HuH-7.5 (cell line): ENCODE results near the gene ATP4A.
"Not testable (repeated sequence)": the region's sequence is repeated elsewhere in the genome, so short reads cannot be mapped to it uniquely, and the experiment has no call there.

ENCODE experiments used
- DNase-seq: peaks from one replicate; pipeline ENCODE4 v3.0.0; 2011; ENCODE audit warnings: low spot score

The ATP4A gene

GRCh38 chr19:35563207-35563829 is at the start of gene ATP4A:
Gene ATP4A, minus strand, starts transcription at chr19:35563658. Its CDS starts 29 bp downstream, at chr19:35563629.
- no peak for DNase-seq

DNA sequence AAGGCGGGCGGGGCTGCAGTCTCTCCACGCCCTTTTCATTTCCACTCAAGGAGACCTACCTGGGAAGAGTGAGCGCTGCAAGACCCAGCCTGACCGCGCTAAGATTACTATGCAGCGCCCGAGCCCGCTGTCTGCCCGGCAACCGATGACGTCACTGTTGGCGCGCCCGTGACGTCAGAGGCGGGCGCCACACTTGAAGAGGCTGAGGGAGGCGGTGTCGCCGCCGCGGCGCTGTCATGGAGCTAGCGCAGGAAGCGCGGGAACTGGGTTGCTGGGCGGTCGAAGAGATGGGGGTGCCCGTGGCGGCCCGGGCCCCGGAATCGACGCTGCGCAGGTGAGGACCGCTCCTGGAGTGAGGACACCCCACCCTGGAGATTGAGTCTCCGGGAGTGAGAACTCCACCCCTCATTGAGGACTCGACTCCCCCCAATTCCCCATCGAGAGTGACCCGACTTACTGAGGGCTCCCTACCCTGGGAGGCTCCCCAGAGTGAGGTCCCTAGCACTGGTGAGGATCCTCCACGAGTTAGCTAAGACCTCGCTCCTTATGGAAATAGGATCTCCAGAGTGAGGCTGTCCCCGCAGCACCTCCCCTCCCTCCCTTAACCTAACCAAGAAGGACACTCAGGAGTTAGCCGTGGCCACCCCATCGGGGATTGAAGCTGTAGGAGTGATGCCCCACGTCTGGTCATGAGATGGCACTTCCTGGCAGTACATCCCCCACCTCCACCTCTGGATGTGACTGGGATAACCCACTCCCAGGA is 49.3 kb upstream of the ATP4A start, which contains the start of gene HAUS5:
TSS of gene HAUS5 (plus strand) at position 177 of the 763 bp plus-strand sequence. CDS start at position 237, 60 bp downstream.
- DNase-seq = peak; percentile 87

DNA sequence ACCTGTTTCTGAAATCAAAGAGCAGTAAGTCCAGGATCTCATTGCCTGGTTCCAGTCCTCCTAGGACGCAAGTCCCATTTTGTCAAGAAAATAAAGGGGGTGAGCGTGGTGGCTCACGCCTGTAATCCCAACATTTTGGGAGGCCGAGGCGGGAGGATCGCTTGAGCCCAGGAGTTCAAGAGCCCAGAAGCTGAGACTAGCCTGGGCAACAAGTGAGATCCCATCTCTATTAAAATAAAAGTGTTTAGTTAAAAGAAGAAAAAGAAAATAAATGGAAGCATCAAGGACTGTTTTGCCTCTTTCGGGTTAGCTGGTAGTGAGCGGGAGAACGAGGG is 48.7 kb upstream of the ATP4A start:
- DNase-seq = no peak

GRCh38 chr19:35609851-35610353 is 46.4 kb upstream of the ATP4A start:
- DNase-seq = no peak

DNA sequence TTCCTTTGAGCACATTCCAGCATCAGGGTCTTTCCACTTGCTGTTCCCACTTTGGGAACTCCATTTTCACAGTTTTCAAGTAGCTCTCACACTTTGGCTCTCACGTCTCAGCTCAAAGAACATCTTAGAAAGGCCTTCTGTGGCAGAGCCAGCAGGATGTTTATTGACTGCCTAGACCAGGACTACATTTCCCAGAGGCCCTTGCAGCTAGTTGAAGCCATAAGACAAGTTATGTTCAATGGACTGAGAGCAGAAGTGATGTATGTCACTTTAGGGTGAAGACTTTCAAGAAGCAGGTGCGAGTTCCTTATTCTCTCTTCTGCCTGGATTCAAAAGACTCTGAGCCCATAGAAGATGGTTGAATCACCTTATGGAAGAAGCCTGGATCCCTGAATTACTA is 44.8 kb upstream of the ATP4A start:
- DNase-seq = no peak

DNA sequence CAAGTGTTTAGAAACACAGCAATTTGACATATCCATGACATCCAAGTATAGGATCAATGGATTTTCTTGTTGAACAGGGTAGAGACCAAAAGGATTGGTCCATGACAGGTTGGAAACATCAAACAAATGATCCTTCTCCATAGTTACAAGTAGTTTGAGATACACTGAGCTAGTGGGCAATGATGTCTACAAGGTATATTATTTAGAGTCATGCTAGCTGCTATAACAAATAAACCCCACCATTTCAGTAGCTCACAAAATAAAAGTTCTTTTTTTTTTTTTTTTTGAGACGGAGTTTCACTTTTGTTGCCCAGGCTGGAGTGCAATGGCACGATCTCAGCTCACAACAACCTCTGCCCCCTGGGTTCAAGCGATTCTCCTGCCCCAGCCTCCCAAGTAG is 44.2 kb upstream of the ATP4A start:
- no peak for DNase-seq

DNA sequence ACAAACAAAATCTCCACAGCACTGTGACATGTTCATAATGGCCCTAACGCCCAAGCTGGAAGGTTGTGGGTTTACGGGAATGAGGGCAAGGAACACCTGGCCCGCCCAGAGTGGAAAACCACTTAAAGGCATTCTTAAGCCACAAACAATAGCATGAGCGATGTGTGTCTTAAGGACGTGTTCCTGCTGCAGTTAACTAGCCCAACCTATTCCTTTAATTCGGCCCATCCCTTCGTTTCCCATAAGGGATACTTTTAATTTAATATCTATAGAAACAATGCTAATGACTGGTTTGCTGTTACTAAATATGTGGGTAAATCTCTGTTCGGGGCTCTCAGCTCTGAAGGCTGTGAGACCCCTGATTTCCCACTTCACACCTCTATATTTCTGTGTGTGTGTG is 43.7 kb upstream of the ATP4A start:
- not testable (repeated sequence) for DNase-seq

GRCh38 chr19:35604436-35604835 is 41.0 kb upstream of the ATP4A start:
- DNase-seq = not testable (repeated sequence)

- DNase-seq = no peak
Measured at GRCh38 chr19:35601971-35602370, 38.5 kb upstream of the ATP4A start.

DNA sequence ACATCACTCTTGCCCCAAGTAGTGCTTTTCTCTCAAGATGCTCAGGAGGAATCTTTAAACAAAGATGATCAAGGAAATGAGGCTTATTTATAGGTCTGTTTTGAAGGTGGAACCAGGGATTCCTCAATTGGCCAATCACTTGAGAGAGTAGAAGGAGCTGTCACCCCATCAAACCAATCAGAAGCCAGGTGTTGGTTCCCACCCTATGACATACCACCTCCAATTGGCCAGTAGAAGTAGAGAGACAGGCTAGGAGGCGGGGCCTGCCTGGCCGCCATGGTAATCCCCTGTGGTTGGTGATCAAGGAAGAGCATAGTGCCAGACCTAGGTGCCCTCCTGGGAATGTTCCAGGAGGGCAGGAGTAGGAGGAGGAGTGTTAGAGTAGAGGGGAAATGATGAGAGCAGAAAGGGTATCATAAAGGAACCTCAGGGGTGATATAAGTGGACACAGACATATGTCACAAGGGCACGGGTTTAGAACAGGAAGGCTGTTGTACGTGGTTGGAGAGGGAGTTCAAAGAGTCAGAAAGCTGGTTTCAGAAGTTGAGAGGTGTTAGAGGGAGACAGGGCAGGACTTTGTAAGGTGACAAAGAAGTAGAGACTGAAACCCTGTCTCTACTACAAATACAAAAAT is 33.0 kb upstream of the ATP4A start:
- DNase-seq = no peak

DNA sequence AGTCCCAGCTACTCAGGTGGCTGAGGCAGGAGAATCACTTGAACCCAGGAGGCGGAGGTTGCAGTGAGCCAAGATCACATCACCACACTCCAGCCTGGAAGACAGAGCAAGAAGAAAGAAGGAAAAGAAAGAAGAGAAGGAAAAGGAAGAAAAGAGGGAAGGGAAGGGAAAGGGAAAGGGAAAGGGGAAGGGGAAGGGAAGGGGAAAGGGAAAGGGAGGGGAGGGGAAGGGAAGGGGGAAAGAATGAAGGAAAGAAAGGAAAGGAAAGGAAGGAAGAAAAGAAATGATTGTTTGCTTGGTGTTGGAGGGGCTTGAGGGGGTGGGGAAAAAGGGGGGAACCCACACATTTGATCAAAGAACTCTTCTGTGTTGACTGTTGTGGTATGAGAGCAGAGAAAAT is 32.5 kb upstream of the ATP4A start:
- no peak for DNase-seq

DNA sequence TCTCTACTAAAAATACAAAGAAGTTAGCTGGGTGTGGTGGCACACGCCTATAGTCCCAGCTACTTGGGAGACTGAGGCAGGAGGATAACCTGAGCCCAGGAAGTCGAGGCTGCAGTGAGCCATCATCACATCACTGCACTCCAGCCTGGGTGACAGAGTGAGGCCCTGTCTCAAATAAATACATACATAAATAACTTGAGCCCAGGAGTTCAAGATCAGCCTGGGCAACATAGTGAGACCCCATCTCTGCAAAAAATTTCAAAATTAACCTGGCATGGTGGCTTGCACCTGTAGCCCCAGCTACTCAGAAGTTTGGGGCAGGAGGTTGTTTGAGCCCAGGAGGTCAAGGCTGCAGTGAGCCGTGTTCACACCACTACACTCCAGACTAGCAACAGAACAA is 31.6 kb upstream of the ATP4A start:
- DNase-seq = not testable (repeated sequence)

GRCh38 chr19:35592226-35592625 is 28.8 kb upstream of the ATP4A start:
- no peak for DNase-seq

- no peak for DNase-seq
Measured at GRCh38 chr19:35590875-35591274, 27.4 kb upstream of the ATP4A start.

DNA sequence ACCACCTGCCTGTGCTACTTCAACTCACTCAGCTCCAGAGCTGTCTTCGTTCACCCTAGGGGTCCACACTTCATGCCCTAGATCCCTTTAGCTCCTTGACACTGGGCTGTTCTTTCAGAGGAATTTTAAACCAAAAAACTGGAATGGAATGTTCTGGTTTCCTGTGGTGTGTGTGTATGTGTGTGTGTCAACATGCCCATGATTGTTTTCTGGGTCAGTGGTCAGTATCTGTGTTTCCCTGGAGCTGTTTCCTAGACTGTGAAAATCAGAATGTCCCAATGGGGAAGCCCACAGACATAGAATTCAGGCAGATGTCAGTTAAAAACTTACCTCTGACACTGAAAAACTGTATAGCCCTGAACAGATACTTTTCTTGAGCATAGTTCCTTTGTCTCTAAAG is 23.9 kb upstream of the ATP4A start:
- DNase-seq = no peak

- DNase-seq = no peak
Measured at GRCh38 chr19:35585848-35586247, 22.4 kb upstream of the ATP4A start, which contains the start of gene PMIS2. Gene PMIS2, plus strand, starts transcription at chr19:35586173. Its CDS starts 87 bp downstream, at chr19:35586260.

DNA sequence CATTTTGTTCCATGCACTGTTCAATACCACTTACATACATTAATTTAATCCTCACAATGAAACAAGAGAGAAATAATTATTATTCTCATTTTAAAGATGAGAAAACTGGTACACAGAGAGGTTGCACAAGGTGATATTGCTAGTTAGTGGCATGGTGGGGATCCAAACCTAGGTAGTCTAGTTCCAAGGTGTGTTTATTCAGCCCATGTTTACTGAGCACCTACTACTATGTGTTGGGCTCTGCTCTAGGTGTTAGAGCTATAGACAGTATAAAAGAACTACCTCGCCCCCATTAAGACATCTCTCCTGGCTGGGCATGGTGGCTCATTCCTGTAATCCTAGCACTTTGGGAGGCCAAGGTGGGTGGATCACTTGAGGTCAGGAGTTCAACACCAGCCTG is 19.3 kb upstream of the ATP4A start:
- no peak for DNase-seq

- no peak for DNase-seq
Measured at GRCh38 chr19:35578707-35579106, 15.2 kb upstream of the ATP4A start.

GRCh38 chr19:35577918-35578317 is 14.5 kb upstream of the ATP4A start:
- no peak for DNase-seq

DNA sequence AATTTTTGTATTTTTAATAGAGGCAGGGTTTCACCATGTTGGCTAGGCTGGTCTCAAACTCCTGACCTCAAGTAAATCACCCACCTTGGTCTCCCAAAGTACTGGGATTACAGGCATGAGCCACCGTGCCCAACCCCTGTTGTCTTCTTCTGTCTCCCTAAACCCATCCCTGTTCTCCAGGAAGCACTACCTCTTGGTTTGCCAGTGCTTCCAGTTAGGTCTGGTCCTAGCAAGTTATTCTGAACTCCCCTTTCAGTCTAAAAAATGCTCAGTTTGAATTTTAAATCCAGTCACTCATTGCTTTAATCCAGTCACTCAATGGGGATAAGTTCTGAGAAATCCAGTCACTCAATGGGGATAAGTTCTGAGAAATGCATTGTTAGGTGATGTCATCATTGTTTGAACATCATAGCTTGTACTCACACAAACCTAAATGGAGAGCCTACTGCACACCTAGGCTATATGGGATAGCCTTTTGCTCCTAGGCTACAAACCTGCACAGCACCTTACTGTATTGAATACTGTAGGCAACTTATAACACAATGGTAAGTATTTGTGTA is 8.0 kb upstream of the ATP4A start:
- no peak for DNase-seq

- DNase-seq = no peak
Measured at GRCh38 chr19:35569281-35569781, 5.9 kb upstream of the ATP4A start.

DNA sequence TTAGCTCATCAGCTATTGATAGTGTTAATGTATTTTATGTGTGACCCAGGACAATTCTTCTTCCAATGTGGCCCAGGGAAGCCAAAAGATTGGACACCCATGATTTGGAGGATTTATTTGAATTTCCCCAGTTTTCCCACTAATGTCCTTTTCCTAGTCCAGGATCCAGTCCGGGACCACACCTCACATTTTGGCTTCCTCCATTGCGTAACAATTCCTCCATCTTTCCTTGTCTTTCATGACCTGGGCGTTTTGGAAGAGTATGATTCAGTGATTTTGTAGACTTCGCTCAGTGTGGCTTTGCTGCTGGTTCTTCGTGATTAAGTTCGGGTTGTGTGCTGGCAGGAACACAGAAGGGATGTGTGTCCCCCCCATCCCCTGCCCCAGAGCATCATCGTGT is 3.3 kb upstream of the ATP4A start:
- peak; percentile 1 for DNase-seq
